ENCODE results near the gene ZBTB49.

The ZBTB49 gene

GRCh38 chr4:4355302-4355701 is 65.3 kb downstream of the ZBTB49 start:
- DNase-seq (ENCODE audit: low read depth, low spot score): no peak

DNA sequence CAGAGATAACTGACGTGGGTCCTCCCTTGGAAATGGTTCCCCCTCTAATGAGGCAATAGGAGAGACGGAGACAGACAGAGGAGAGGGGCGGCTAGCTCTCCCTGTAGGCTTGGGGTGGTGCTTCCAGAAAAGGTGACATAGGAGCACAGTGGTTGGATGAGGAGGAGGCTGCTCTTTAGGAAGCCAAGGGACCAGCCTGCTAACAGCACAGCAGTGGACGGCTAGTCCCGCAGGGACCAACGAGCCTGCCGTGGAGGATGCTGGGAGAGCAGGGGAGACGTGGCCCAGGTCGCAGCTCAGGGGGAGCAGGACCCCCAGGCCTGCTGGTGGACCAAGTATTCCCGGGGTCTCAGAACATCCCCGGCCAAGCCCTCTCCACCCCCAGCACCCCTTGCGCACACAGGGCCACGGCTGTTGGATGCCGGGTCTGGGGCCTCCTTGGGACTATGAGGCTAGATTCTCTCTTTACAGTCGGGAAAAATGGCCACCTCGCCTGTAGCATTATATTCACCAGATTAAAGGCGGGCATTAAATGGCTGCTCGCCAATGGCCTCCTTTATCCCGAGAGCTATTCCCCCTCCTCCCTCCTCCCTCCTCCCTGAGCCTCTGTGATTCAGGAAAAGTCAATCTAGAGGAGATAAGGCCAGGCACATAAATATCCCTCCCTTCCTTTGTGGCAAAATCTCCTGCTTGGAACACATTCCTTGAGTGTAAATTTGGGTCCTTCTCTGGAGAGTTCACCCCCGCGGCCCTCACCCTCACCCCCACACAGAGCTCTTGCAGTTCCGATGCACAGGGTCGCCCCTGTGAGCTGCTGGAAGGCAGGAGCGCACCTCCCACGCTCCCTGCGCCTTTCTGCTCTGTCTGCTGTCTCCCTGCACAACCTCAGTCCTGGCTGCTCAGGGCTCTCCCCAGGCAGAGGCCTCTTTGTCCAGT is 66.3 kb downstream of the ZBTB49 start:
- no peak for DNase-seq (ENCODE audit: low read depth, low spot score)

- no peak for DNase-seq (ENCODE audit: low read depth, low spot score)
These were observed 68.2 kb downstream of the ZBTB49 start for GRCh38 chr4:4358093-4358854.

DNA sequence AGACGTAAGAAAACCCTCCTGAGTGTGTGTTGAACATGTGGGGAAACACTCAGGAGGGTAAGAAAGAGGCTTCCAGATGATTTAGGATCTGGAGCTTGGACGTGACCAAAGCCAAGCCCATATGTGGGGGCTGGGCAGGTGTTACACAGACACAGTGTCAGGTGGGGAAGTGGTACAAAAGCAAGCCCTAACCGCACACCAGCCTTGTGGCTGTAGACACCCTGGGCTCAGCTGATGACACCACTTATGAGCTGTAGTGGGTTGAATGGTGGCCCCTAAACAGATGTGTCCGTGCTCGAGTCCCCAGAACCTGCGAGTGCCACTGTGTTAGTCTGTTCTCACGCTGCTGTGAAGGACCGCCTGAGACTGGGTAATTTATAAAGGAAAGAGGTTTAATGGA is 71.8 kb downstream of the ZBTB49 start:
- no peak for DNase-seq (ENCODE audit: low read depth, low spot score)

DNA sequence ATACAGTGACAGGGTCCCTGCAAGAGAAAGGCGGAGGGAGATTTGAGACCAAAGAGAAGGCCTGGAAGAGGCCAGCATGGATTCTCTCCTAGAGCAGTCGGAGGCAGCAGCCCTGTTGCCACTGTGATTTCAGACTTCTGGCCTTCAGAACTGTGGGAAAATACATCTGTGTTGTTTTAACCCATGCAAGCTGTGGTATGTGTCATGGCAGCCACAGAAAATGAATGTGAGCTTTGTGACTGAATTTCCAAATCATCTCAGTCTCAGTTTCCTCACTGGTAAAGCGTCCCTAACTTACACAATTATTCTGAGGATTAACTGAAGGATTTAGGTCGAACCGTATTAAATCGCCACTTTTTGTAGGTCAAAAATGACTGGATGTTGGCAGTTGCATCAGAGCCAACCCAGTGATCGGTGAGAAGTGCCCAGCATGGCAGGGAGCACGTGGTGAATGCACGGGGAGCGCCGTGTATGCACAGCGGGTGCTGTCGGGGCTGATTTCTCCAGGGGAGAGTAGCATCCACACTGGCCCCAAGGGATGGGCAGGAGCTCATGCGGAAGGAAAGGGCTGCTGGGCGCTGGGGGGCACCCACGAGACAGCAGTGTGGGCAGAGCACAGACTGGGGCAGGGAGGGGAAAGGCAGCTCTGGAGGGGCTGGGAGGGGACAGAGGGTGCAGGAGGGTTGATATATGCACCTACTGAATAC is 73.1 kb downstream of the ZBTB49 start:
- DNase-seq (ENCODE audit: low read depth, low spot score): no peak

DNA sequence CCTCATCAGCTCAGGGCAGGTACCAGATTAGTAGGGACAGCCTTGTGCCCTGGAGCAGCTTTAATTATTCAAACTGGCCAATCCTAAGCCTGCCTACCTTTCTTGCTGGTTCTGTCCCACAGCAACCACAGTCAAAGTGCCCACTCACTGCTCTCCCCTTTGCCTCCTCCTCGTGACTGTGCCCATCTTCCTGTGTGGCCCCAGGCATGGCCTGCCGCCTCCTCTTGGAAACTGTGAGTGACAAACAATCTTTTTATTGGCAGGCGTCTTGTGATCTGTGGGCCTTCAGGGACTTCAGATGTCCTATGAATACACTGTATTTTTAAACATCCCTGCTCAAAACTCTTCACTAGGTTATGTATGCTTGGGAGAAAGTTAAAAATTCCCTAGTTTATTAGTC is 74.0 kb downstream of the ZBTB49 start:
- DNase-seq (ENCODE audit: low read depth, low spot score): no peak

- DNase-seq (ENCODE audit: low read depth, low spot score): no peak
These were observed 74.6 kb downstream of the ZBTB49 start for GRCh38 chr4:4364486-4365208.

DNA sequence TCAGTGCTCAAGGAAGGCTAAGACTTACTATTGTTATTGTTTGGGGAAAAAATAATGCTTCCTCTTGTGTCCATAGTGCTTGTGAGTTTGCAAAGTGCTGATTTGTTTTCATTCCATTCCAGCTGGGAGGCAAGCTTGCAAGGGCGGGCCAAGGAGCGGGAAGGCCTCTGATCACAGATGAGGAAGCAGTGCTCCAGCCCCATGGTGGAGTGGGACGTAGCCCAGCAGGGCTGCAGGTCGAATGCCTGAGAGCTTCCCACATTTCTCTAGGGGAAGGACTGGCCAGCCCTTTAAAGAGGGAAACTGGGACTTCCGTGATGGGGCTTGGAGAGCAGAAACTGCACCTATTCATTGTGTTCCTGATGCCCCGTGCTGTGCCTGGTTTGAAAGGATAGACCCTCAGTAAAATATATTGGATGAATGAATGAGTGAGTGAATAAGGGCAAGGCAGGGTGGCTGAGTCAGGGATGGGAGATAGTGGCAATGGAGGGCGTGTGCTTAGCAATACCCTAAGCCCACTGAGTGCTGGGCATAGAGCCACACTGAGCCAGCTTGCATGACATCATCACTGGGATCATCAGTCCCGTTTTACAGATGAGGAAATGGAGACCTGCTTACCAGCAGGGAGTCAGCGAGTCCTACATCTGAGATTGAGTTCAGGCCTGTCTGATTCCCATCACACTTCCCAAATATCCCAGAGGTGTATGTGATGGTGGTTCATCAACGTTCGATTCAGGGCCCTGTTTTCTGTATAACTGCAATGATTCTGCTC is 78.9 kb downstream of the ZBTB49 start:
- DNase-seq (ENCODE audit: low read depth, low spot score): no peak
